WTC11 (cell line): ENCODE measurements around the gene TTLL9.

Source experiments
- ATF1 ChIP-seq: sonication (generic); formaldehyde crosslinking; IDR thresholded peaks from 2 replicates; pipeline ENCODE4 v1.8.1; 2023; ENCODE audit warnings: mild to moderate bottlenecking, moderate library complexity, missing genetic modification reagents
- CREM ChIP-seq: sonication (generic); formaldehyde crosslinking; IDR thresholded peaks from 2 replicates; pipeline ENCODE4 v1.8.1; 2022; ENCODE audit warnings: mild to moderate bottlenecking, missing genetic modification reagents, moderate library complexity
- NR1H2 ChIP-seq: sonication (generic); formaldehyde crosslinking; IDR thresholded peaks from 2 replicates; pipeline ENCODE4 v1.9.0; 2021; ENCODE audit warnings: mild to moderate bottlenecking, moderate library complexity, missing genetic modification reagents
- RELA ChIP-seq: sonication (generic); formaldehyde crosslinking; IDR thresholded peaks from 2 replicates; pipeline ENCODE4 v1.8.1; 2022; ENCODE audit warnings: missing genetic modification reagents, mild to moderate bottlenecking, borderline replicate concordance
- TF ChIP-seq, protein P1 (sequence below): fragments of 200-600 bp; IDR thresholded peaks from 2 replicates; pipeline ENCODE4 v1.8.0; 2022; ENCODE audit warnings: antibody characterized with exemption
- TF ChIP-seq, protein P2 (sequence below): sonication (generic); formaldehyde crosslinking; IDR thresholded peaks from 2 replicates; pipeline ENCODE4 v1.8.1; 2023; ENCODE audit warnings: mild to moderate bottlenecking, missing genetic modification reagents

DNA sequence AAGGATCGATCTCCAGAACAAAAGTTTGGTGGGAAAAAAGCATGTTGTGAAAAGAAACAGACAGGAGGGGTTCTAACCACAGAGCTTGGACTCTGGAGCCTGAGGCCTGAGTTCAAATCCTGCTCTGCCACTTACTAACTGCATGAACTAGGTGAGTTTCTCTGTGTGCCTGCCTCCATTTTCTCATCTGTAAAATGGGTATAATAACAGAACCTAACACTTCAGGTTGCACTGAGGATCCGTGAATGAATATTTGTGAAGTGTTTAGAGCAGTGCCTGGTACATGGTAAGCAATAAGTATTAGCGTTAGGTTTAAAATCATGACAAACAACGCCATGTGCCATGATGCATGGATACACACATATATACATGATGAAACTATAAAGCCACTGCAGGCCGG, 36.6 kb downstream of the TTLL9 start:
- no peak for TF ChIP-seq NR1H2 (CRISPR knock-in tag)
- TF ChIP-seq RELA (CRISPR knock-in tag): no peak
- TF ChIP-seq, protein P1, sequence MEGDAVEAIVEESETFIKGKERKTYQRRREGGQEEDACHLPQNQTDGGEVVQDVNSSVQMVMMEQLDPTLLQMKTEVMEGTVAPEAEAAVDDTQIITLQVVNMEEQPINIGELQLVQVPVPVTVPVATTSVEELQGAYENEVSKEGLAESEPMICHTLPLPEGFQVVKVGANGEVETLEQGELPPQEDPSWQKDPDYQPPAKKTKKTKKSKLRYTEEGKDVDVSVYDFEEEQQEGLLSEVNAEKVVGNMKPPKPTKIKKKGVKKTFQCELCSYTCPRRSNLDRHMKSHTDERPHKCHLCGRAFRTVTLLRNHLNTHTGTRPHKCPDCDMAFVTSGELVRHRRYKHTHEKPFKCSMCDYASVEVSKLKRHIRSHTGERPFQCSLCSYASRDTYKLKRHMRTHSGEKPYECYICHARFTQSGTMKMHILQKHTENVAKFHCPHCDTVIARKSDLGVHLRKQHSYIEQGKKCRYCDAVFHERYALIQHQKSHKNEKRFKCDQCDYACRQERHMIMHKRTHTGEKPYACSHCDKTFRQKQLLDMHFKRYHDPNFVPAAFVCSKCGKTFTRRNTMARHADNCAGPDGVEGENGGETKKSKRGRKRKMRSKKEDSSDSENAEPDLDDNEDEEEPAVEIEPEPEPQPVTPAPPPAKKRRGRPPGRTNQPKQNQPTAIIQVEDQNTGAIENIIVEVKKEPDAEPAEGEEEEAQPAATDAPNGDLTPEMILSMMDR: no peak
- TF ChIP-seq ATF1 (CRISPR knock-in tag): no peak
- no peak for TF ChIP-seq CREM (CRISPR knock-in tag)
- TF ChIP-seq, protein P2, sequence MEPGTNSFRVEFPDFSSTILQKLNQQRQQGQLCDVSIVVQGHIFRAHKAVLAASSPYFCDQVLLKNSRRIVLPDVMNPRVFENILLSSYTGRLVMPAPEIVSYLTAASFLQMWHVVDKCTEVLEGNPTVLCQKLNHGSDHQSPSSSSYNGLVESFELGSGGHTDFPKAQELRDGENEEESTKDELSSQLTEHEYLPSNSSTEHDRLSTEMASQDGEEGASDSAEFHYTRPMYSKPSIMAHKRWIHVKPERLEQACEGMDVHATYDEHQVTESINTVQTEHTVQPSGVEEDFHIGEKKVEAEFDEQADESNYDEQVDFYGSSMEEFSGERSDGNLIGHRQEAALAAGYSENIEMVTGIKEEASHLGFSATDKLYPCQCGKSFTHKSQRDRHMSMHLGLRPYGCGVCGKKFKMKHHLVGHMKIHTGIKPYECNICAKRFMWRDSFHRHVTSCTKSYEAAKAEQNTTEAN (CRISPR knock-in tag): no peak
